Mucosa of gallbladder (tissue), 1 donor: Measurements from ENCODE around the gene ZFC3H1. TPM values are rescaled to one million over a fixed set of nuclear protein-coding genes. Genes with fewer than 3 reads are reported as not detected.

Experiments
- DNase-seq: peaks from one replicate; pipeline ENCODE4 v3.0.0-alpha.2; 2020; ENCODE audit warnings: low spot score
- total RNA-seq: library from RNA; stranded (reverse); gene quantifications from one replicate; pipeline ENCODE4 v1.2.1, GENCODE V29; 2021
- donor health status: DM: no; HTN: no; CAD: no.

ZFC3H1 gene
- total RNA-seq, 1 donor from 2014 or later, result 36.4 TPM

GRCh38 chr12:71684081-71684480 is 20.4 kb upstream of the ZFC3H1 start:
- DNase-seq, result no peak

- DNase-seq, result no peak
Observed at GRCh38 chr12:71683633-71684032, 20.0 kb upstream of the ZFC3H1 start.

GRCh38 chr12:71682466-71682865 is 18.8 kb upstream of the ZFC3H1 start:
- DNase-seq, result no peak

- DNase-seq, result no peak
Observed at GRCh38 chr12:71671816-71672215, 8.2 kb upstream of the ZFC3H1 start.

- no peak for DNase-seq
Observed at GRCh38 chr12:71671311-71671710, 7.7 kb upstream of the ZFC3H1 start.

GRCh38 chr12:71666259-71666658 is 2.6 kb upstream of the ZFC3H1 start:
- no peak for DNase-seq

- DNase-seq, result no peak
Observed at GRCh38 chr12:71665090-71665463, 1.4 kb upstream of the ZFC3H1 start.

GRCh38 chr12:71664411-71665089 is 902 bp upstream of the ZFC3H1 start:
- no peak for DNase-seq

- peak; percentile 33 for DNase-seq
Observed at GRCh38 chr12:71662849-71663560, 643 bp downstream of the ZFC3H1 start.

- no peak for DNase-seq
Observed at GRCh38 chr12:71661977-71662530, 1.6 kb downstream of the ZFC3H1 start.

GRCh38 chr12:71656740-71657139 is 6.9 kb downstream of the ZFC3H1 start:
- DNase-seq, result no peak

GRCh38 chr12:71655907-71656306 is 7.7 kb downstream of the ZFC3H1 start:
- no peak for DNase-seq

- no peak for DNase-seq
Observed at GRCh38 chr12:71655495-71655894, 8.2 kb downstream of the ZFC3H1 start.

GRCh38 chr12:71654200-71654599 is 9.4 kb downstream of the ZFC3H1 start:
- no peak for DNase-seq

- DNase-seq, result no peak
Observed at GRCh38 chr12:71653137-71653536, 10.5 kb downstream of the ZFC3H1 start.

GRCh38 chr12:71652656-71653055 is 11.0 kb downstream of the ZFC3H1 start:
- DNase-seq, result no peak

GRCh38 chr12:71649401-71649800 is 14.2 kb downstream of the ZFC3H1 start:
- DNase-seq, result no peak

- no peak for DNase-seq
Observed at GRCh38 chr12:71648537-71648936, 15.1 kb downstream of the ZFC3H1 start.

GRCh38 chr12:71646512-71646911 is 17.1 kb downstream of the ZFC3H1 start:
- DNase-seq, result no peak

- DNase-seq, result no peak
Observed at GRCh38 chr12:71645268-71645667, 18.4 kb downstream of the ZFC3H1 start.

- DNase-seq, result no peak
Observed at GRCh38 chr12:71642264-71642663, 21.4 kb downstream of the ZFC3H1 start.

GRCh38 chr12:71641390-71641789 is 22.3 kb downstream of the ZFC3H1 start:
- no peak for DNase-seq

GRCh38 chr12:71640316-71640715 is 23.3 kb downstream of the ZFC3H1 start:
- no peak for DNase-seq
